Endometrial microvascular endothelial cells (primary cell): Measurements from ENCODE around the gene ONECUT1. TPM values are rescaled to one million over a fixed set of nuclear protein-coding genes. Genes with fewer than 3 reads are reported as not detected.

ENCODE experiments used
- in situ Hi-C: cut with HindIII; loops from 2 replicates; pipeline ENCODE4 v1.10.0; 2017; ENCODE audit warnings: low sequenced_read_pairs, low pct_unique_long_range_greater_than_20kb; ENCODE audit errors: inconsistent ontology term
- total RNA-seq: library from RNA; depleted of rRNA; stranded (reverse); fragments of >200 nt; gene quantifications from one replicate; pipeline ENCODE4 v1.2.3, GENCODE V29; 2015; ENCODE audit errors: inconsistent ontology term

The ONECUT1 gene
- total RNA-seq, 1 donor from 2014 or later = not detected

DNA sequence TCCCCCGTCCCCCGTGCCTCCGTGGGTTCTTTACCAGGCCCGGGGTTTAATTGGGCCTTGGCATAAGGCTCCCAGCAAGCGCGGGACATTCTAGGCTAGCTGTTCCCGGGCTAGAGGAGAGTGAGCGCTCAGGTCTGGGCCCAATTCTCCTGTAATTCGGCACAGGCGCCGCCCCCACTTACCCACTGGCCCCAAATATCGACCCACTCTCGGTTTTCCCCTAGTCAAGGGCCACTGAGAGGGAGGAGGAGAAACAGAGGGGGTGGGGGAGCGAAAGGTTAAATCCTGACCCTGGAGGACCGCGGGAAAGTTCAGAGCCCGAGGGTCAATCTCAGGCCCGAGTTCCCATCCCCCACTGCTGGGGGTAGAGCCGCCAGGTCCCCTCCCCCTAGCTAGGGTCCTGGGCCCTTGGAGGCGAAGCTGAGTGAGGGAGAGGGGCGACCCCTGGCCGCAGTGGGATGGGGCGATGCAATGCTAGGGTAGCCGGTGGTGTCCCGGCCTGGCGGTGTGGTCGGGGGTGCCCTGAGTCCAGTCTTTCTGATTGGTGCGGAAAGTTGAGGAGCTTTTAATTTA is 8.5 kb upstream of the ONECUT1 start:
- in situ Hi-C loops = no loop called here

DNA sequence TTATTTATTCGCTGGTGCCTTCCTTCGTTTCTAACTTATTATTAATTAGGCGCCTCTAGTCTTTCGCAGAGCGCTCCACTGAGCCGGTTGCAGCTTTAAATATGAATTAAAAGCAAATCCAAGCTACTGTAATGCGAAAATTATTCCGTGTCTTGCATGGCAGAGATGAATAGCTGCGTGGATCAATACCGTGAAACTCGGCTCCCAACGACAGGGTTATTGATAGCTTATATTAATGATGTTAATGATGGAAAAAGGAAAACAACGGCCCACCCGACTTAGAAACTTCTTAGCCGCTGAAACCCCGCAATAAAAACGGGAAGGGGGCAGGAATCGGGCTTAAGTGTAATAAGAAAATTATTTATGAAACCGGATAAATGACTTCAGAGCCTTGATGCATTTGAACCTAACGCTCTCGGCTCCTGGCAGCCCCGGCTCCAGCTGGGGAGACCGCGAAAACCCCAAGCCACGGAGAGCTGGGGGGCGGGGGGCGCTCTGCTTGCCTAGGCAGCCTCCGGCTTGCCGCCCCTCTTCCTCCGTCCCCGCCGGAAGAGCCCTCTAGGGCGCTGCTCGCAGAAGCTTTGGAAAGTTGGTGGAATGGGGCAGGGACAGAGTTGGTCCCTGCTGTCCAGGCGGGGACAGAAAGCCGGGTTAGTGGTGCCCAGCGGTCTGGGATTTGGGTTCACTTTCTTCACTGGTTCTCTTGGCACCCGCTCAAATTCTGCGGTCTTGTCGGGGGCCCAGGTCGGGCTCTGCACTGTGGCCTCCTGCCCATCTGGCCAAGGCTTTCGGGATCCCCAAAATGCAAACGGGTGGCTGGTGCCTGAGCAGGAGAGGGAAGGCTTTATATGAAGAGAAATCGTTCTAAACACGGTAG is 7.7 kb upstream of the ONECUT1 start:
- in situ Hi-C loops = no loop called here

DNA sequence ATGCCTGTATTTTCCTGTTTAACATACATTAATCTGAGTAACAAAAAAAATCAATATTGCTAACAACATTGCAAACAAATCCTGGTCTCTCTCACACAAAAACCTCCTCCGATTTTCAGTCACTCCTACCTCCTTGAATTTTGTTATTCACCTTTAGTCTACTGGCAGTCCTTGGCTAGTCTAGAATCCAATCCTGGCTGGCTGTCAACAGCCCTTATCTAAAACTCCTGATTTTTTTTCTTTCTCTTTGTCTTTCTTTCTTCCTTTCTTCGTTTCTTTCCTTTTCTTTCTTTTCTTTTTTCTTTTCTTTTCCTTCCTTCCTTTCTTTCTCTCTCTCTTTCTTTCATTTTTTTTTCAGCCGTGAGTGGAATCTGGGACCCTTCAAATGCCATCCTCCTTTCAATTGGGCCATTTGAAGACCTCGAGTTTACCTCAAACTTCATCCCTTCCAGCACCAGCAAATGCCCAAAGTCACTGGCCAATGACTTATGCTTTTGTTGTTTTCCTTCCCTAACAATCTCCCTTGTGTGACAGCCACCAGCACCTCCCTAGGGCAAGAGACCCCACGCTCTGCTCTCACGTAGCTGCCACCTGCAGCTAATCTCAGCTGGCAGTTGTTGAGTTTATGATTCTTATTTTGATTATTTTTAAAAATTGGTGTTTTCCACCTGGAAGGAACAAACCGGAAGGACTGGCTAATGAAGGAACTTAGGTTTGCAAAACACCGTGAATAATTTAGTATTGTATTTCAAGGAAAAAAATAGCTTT is 6.8 kb upstream of the ONECUT1 start:
- in situ Hi-C loops = no loop called here

DNA sequence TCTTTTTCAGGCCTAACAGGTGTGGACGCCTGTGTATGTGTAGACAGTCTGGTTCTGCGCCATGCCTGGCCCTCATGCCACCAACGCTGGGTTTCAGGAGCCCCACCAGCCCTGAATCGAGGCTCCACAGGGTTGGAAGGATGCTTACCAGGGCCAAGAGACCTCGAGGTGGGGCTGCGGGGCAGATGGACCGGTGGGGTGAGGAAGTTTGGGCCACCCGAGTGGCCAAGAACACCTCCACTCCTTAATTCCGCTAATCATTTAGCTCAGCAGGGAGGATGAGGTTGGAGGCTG is 6.0 kb upstream of the ONECUT1 start:
- in situ Hi-C loops = no loop called here

DNA sequence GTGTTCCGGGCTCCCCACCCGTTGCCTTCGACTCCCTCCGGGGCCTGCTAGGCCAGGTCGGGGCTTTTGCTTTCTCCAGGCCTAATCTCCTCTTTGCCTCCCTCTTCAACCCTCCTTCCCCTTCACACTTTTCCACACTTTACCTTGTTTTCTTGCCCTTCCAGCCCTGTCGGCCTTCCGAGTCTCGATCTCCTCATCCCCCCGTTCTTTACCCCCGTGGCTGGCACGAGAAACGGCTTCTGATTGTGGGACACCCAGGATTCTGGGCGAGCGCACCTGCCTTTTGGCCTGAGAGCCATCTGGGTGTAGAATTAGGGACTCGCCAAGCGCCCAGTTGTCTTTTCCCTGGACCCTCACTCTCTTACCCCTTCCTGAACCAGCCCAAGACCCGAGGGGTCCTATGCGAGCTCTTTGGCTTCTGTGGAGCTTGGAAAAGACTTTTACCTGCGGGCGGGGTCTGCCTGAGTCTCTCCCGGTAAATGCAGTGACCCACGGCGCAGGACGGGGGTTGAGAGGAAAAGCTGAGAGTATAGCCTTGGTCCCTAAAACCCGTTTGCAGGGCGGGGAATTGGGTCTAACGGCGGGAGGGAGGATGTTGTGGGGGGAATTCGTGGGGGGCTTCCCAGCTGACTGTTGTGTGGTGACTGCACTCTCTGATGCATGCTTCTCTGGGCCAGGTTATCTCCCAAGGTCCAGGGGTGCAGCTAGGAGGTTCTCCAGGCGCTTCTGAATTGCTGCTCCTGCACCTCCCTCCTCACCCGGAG is 5.5 kb upstream of the ONECUT1 start:
- in situ Hi-C loops = no loop called here

DNA sequence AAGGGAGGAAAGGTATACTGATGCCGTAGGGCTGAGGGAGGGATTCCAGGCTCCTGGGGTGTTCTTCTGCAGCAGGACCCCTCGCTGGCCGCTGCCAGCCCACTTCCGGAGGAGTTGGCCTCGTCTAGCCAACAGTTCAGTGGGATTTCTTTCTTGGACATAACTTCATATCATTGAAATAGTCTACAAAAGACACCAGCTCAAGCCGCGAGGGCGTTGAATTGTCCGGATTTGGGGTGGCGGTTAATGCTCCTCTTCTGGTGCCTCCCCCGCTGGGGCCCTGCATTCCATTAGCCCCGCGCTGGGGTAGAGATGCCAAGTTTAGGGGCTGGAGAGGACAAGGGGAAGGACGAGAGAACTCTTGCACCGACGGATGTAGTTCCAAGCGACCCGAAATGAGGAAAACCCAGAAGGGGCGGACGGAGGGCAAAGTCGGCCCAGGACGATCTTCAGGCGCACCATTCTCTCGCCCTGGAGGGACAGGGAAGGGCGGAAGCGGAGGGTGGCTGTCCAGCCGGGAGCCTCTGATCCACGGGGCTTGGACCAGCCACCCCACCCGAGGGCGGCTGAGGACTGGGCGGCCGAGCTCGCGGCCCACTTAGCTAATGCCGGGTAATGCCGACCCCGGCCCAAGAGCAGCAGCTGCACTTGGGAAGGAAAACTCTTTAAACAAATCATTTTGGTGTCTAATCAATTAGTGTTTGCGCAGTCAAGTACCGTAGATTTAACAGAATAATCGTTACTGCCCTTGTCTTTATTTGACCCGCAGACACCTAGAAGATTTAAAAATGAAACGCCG is 4.7 kb upstream of the ONECUT1 start:
- in situ Hi-C loops = no loop called here

DNA sequence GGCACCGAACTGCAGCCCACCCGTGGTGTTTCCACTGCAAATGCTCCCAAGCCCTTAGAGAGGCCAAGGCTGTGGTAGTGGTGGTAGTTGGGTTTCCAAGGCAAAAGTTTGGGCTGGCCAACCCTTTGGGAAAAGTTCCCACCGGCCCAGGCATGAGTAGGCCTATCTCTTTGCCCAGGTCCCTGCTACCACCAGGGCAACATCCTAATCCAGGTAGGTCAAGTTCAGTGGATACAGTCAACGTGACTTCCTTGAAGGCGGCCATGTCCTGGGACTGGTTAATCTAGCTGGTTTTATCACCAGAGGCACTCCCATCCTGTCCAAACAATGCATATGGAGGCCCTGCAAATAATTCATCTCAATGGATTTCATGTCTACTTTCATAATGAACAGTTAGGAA is 1.6 kb upstream of the ONECUT1 start:
- in situ Hi-C loops = no loop called here

DNA sequence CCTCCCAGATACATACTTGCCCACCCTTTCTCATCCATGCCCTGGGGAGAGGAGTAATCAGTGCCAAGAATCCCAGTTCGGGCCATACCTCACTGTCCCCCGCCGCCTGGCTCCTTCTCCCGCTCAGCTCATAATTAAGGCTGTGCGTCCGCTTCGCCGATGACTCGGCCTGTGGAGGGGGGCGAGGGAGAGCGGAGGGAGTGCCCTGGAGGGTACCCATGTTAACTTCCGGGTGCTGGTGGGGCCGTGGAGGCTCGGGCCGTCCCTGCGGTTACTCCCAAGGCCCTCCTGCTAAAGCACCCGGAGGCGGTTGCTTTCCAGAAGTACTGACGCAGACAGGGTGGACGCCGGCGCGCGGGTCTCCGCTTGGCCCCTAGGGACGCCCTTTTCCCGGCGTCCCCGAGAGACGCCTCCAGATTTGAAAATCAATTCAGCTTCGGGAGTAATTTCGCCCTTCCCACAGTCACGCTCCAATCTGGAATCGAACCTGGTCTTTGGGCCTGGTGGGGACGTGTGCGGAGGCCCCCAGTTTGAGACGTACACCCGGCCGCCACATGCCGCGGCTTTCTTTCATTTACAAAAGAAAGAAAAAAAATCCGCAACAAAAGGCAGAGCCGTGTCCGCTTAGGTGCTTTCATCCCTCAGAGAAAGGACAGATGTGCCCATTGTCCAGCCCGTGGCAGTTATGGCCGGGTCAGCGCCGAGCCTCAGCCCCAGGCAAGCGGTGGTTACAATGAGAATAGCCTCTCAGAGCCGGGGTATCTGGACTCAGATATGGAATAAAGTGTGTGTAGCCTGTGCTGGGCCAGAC is 1.0 kb upstream of the ONECUT1 start:
- in situ Hi-C loops = no loop called here

DNA sequence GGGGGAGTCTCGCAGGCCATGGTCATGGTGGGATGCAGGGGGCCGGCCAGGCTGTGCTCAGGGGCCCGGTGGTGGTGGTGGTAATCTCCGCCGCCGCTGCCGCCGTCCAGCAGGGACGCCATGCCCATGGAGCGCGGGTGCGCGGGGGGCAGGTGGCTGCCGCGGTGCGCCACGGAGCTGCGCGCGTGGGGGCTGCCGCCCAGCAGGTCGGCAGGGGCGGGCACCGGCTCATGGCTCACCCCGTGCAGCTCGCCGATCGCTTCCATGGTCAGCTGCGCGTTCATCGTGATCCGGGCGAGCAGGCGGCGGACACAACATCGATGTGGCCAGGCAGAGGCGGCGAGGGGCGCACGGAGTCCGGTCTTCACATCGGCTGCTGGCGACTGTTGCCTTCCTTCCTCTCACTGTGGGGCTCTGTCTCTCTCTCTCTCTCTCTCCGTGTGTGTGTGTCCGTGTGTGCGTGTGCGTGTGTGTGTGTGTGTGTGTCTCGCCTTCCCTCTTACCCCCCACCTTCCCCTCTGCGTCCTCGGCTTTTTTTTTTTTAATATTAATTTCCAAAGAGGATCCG is 451 bp downstream of the ONECUT1 start:
- in situ Hi-C loops = no loop called here

DNA sequence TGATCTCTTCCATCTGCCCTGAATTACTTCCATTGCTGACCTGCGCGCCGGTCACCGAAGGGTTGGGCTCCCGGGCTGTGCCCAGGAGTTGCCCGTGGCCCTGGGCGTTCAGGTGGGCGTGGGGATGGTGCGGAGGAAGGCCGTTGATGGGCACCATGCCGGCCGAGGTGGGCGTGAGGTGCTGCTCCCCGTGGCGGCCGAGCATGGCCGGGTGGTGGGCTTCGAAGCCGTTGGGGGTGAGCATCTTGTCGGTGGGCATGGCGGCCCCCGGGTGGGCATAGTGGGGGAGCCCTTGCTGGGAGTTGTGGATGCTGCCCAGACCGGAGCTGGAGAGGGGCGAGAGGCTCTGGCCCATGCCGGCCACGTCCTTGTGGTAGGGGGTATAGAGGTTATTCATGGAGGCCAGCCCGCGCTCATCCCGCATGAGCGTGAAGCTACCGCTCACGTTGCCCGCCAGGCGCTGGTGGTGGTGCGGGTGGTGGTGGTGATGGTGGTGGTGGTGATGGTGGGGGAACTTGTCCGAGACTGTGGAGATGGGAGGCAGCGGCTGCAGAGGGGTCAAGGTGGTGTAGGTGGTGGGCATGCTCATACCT is 1.0 kb downstream of the ONECUT1 start:
- in situ Hi-C loops = no loop called here

DNA sequence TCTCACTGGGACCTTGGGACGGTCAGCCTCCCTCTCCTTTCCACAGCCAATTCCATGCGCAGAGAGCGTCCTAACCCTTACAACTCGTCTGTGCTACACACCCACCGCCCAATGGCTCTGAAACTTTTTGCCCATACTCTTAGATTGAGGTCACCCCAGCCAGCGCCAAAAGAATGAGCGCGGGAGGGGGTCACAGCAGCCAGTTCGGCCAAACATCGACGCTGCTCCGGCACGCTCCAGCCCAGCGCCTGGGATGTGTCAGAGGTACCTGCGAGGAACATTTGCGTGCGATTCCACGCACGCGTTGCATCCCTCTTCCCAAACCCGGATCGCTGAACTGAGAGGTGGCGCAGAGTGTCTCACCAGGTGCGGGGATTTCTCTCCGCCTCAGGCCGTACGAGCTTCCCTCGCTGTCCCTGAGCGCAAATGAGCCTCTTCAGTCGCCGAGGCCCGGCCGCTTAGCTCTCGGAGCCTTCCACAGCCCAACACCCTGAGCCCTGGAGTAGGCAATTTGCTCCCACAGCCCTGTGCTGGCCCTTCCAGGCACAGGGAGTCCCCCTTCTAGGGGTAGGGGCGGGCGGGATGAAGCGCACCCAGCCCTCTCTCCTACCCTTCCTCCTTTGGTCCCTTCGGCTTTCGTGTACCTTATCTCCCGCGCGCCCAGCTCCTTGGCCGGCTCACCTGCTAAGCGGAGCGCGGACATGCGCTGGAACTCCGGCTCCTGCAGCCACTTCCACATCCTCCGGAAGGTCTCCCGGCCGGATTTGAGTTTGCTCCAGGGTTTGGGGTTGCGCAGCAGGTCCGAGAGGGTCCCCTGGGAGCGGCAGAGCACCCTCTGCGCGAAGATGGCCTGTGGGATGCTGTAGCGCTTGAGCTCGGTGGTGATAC is 1.8 kb downstream of the ONECUT1 start:
- in situ Hi-C loops = no loop called here

DNA sequence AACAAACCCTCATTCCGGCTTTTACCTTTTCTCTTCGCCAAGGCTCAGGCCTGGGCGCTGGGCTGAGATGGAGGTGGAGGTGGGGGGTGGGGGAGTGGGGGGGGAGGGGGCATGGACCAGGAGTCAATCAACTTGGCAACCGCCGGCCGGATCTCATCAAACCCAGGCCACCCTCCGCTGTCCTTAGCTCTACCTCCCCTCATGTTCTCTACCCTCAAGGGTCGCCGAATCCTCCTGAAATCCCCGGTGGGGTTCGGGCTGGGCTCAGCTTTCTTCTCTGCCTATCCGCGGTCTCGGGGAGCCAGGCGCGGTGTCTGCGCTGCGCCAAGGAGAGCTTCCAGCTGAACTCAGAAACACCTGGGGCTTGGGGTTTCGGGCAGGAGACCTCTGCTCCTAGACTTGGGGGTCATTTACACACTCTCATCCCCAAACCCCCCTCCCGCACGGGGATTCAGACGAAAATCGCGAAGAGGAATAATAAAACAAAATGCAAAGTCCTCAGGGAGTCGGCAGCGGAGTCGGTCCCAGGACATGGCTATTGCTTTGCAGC is 2.5 kb downstream of the ONECUT1 start:
- in situ Hi-C loops = no loop called here

DNA sequence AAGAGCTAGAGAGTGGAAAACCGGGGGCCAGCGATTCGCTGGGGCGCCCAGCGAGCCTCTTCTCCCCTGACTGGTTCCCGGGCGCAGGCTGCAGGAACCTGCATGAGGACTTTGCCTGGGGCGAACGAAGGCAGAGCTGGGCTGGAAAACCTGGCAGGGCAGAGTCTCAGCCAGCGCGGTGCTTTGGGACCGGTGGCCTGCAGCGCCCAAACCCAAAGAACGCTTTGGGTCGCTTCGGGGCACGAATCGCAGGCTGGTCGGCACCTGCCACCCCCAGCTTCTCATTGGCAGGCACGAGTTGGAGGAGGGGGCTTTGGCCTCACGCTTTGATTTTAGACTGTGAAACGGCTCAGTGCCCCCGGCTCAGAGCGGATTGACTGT is 3.0 kb downstream of the ONECUT1 start:
- in situ Hi-C loops = no loop called here

DNA sequence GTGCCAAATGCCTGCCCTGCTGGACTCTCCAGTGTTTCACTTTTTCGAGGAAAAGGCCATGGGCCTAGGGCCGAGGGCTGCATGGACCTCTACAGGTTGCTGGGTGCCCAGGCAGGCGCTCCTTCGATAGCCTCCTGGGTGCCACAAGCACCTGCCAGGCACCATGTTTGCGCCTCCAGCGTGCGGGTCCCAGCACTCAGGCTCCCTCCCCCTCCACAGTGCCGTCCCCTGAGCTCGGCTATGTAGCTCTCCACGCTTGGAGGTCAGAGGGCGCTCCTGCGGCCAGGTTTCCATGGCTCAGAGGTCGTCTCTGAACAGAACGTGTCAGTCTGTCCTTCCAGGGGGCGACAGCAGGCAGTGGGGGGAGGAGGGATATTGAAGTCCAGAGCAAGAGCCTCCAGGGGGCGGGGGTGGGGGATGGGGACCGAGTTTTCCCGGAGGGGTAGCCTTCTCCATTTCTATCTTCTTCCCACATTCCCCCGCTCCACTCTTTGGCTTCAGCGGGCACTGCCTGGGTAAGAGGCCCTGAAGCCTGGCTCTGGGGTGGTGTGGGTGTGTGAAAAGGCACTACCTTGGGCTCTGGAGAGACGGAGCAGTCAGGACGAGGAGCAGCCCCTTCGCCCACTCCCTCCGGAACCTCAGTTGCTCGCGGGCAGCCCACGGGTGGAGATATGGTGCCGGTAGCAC is 3.6 kb downstream of the ONECUT1 start:
- in situ Hi-C loops = no loop called here

DNA sequence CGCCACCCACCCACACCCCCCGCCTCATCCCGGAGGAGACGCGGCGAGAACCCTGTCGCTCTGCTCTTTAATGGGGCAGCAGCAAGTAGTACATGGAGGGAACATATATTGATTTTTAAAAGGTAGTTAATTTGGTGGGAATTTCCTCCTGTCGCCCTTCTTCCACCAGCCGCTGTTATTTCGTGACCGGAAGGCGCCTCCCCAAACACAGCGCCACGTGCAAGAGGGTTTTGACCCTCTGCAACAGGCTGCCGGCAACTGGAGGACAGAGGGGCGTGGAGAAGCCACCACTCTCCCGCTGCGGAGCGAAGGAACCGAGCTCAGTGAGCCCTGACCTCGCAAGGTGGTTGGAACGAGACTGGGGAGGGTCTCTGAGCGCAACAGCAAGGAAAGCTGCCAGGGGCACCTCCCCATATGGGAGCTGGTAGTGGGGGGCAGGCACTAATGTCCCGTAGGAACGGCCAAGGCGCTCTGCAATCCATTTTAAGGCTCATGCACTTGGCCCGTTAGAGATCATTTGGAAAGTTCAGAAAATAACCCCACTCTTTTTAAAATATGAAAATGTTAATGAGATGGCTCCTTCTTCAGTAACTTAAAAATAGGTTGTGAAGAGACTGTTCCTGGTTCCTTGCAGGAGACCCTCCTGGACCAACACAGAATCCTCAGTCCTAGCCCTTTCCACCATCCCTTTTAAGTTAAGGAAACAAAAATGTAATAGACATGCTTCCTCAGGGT is 4.3 kb downstream of the ONECUT1 start:
- in situ Hi-C loops = no loop called here
